Superior temporal gyrus (tissue), 1 donor: ENCODE results near the gene HECTD2.
"Not testable (repeated sequence)": the region's sequence is repeated elsewhere in the genome, so short reads cannot be mapped to it uniquely, and the experiment has no call there.

ENCODE experiments used
- DNase-seq: peaks from one replicate; pipeline ENCODE4 v3.0.0-alpha.2; 2016; ENCODE audit errors: extremely low spot score

Gene HECTD2, protein sequence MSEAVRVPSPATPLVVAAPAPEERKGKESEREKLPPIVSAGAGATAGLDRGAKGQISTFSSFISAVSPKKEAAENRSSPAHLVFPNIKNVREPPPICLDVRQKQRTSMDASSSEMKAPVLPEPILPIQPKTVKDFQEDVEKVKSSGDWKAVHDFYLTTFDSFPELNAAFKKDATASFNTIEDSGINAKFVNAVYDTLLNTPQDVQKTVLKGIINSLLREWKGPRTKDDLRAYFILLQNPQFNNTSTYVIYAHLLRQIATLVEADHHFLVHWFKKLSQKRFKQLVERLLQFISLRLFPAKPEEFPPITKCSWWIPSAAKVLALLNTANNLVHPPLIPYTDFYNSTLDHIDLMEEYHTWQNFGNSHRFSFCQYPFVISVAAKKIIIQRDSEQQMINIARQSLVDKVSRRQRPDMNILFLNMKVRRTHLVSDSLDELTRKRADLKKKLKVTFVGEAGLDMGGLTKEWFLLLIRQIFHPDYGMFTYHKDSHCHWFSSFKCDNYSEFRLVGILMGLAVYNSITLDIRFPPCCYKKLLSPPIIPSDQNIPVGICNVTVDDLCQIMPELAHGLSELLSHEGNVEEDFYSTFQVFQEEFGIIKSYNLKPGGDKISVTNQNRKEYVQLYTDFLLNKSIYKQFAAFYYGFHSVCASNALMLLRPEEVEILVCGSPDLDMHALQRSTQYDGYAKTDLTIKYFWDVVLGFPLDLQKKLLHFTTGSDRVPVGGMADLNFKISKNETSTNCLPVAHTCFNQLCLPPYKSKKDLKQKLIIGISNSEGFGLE

DNA sequence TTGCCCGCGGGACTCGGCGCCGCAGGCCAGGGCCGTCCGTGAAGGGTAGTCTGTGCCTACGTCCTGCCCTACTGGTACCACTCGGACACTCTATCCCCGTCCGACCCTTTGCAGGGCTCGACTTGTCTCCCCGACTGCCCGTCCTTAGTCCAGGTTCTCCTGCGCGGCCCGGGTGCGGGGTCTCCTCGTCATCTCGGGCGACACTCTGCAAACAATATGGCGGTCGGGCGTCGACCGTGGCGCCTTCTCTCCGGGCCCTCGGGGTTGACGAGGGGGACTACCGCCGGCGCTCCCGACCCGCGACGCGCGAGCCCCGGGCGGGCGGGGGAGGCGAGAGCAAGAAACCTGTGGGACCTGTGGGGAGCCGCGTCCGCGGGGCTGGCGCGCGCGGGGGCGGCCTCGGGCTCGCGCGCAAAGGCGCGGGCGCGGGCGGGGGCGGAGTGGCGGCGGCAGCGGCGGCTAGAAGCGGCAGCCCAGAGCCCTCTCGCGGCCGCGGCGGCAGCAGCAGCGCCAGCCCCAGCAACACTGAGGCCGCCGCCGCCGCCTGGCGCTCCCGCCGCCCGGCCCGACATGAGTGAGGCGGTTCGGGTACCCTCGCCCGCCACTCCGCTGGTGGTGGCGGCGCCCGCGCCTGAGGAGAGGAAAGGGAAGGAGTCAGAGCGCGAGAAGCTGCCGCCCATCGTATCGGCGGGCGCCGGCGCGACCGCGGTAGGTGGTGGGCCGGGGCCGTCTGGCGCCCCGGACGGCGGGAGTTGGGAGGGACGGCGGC is at the start of gene HECTD2:
TSS of gene HECTD2 (plus strand) at position 476 of the 769 bp plus-strand sequence. CDS start at position 571, 95 bp downstream.
- DNase-seq, result peak; percentile 72

DNA sequence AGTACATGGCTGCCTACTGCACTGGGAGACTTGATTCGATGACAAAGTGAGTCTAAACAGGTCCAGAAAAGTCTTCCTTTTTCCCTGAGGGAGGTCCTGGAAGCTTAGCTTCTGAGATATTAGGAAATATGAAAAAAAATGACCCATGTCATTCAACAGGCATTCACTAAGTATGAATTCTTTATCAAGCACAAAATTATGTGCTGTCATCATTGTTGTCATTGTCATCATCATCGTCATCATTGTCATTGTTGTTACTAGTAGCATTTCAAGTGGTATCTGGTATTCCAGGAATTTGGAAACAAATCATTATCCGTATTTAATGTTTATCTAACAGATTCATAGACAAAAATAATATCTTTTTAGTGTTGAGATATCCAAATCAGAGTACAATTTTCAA is 49.7 kb upstream of the HECTD2 start:
- no peak for DNase-seq

DNA sequence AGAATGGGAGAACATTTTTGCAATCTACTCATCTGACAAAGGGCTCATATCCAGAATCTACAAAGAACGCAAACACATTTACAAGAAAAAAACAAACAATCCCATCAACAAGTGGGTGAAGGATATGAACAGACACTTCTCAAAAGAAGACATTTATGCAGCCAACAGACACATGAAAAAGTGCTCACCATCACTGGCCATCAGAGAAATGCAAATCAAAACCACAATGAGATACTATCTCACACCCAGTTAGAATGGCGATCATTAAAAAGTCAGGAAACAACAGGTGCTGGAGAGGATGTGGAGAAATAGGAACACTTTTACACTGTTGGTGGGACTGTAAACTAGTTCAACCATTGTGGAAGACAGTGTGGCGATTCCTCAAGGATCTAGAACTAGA is 44.6 kb upstream of the HECTD2 start:
- not testable (repeated sequence) for DNase-seq

DNA sequence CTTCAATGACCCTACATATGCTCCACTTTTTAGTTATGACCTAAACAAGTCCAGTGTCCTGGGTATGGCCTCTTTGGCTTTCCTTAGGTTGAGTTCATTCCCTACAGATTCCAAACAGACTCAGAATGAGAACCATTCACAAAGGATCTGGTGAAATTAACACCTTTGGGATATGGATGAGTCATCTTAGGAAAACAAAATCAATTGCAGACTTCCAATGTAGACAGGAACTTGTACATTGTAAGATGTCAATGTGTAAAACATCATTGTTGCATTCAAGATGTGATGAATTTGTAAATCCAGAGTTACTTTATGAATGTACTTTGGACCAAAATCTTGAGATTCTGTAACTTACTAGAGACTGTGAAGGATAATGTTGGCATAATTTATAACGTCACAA is 43.4 kb upstream of the HECTD2 start:
- DNase-seq, result no peak

DNA sequence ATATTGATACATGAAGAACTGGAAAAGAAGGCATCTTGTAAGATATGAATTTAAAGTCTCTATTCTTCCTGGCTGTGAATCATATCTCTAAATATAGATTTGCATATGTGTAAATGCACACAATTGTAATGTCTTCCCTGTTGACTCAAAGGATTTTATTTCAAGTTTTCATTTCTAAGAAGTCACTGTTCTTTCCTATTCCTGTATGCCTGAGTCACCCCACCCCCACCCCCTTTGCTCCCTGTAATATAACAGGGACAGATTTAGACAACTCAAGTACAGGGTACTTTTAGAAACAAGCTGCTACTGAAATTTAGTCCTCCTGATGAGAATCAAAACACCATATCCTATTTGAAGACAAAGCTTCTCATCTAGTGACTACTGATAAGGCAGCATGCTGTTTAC is 43.0 kb upstream of the HECTD2 start:
- peak; percentile 66 for DNase-seq

DNA sequence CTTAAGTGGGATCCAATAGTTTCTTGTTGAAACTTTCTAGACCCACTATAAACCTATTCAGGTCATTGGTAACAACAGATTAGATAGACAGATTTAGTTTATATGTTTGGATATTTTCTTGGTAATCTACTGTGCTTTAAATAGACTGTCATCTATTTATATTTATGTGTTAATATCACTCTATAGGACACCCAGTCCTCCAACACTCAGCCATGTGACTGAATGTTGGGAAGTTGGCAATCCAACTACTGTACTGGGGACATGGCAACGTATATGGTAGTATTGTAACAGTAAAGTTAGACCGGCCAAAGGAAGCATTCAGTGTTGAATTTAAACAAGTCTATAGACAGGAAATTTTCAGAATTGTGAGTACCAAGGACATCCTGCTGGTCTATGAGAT is 42.6 kb upstream of the HECTD2 start:
- DNase-seq, result no peak

DNA sequence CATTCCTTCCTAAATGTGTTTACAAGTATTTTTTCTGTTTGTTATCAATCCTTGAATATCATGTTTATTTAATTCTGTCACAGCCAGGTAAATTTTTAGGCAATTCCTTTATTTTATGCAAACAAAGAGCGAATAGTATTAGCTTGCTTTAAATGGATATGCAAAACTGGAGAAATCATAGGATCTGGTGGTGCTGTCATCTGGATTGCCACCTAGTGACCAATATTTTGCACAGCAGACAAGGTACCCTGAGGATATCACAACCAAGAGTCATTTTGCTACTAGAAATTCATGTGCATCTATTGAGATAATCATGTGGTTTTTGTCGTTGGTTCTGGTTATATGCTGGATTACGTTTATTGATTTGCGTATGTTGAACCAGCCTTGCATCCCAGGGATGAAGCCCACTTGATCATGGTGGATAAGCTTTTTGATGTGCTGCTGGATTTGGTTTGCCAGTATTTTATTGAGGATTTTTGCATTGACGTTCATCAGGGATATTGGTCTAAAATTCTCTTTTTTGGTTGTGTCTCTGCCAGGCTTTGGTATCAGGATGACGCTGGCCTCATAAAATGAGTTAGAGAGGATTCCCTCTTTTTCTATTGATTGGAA is 40.1 kb upstream of the HECTD2 start:
- not testable (repeated sequence) for DNase-seq

DNA sequence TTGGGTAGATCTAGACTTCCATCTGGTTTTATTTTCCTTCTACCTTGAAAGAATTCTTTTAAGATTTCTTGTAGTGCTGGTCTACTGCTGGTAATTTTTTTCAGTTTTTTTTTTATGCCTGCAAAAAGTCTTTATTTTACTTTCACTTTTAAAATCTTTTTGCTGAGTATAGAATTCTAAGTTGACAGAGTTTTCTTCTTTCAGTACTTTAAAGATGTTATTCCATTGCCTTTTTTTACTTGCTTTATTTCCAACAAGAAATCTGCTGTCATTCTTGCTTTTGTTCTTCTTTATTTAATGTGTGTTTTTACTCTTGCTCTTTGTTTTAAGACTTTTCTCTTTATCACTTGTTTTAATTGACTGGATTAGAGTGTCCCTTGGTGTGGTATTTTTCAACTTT is 36.1 kb upstream of the HECTD2 start:
- DNase-seq, result no peak

DNA sequence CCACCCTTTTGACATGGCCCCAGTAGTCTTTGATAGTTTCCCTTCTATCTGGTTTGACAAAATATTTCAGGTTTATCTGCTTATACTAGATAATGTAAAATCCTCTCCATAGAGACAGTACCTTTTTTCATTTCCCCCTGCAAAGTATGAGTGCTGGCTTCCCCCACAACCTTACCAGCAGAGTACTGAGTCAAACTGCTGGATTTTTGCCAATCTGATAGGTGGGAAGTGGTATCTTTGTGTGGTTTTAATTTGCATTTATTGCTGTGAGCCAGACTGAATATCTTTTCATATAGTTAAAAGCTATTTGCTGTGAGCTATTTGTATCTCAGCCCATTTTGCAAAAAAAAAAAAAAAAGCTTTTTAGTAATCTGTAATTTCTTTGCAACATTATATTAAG is 32.1 kb upstream of the HECTD2 start:
- DNase-seq, result no peak

DNA sequence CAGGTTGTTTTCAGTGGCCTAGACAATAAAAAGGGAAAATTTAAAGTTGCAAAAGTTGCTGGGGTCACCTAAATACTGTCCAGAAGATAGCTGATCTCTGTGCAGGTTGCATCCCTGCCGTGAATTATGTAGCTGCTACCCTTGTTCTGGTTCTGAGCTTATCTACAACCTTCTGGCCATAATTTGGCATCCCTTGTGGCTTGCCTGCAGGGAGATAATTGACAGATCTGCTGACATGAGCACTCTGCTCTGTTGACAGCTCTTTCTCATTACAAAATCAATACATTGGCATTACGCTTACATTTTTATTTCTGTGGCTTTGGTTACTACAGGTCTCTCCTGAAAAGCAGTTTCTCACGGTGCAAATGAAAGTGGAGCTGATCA is 29.3 kb upstream of the HECTD2 start:
- DNase-seq, result no peak

DNA sequence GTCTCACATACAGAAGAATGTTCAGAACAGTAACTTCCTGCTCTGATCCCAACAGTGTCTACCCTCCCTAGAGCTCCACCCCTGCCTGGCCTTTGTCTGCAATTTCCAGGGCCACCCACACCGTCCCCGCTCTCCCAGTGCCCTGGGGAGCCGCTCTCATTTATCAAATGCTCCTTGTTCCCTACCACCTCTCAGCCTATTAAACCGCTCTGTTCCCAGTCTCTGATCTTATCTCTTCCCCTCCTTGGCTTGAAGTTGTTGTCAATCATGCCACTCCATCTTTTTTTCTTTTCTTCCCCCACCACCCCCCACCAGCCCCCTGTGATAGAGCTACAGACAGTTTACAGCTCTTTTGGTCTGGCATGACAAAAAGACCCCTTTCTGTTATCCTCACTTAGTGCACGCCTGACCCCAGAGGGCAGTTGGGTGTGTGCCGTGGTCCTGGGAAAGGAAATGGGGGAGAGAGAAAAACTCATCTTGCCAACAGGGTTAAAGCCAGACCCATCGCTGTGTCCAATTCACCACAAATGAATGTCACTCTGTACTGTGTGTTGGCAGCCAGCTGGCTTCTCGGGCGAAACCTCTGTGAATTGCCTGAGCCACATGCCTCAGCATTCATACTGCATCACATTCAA is 28.8 kb upstream of the HECTD2 start:
- DNase-seq, result no peak

DNA sequence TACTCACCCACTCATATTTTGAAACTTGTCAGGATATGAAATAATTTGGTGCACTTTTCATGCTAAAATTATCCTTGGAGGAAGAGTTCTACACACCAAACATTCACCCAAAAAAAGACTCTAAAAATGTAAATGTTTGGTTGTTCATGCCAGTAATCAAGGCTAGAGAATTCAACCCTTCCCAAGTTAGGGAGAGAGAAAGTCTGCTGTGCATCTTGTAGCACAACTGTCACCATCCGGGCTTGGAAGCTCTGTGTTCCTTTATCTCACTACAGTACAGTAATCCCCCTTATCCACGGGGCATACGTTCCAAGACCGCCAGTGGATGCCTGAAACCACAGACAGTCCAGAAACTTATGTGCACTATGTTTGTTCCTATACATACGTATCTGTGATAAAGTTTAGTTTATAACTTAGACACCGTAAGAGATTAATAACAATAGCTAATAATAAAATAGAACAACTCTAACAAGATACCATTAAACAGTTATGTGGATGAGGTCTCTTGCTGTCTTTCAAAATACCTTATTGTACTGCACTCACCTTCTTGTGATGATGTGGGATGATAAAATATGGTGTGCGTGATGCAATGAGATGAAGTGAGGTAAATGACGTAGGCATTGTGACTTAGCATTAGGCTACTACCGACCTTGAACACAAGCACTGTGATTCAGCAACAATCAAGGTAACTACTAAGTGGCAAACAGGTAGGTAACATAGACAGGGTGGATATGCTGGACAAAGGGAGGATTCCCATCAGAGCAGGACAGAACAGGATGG is 24.6 kb upstream of the HECTD2 start:
- no peak for DNase-seq

DNA sequence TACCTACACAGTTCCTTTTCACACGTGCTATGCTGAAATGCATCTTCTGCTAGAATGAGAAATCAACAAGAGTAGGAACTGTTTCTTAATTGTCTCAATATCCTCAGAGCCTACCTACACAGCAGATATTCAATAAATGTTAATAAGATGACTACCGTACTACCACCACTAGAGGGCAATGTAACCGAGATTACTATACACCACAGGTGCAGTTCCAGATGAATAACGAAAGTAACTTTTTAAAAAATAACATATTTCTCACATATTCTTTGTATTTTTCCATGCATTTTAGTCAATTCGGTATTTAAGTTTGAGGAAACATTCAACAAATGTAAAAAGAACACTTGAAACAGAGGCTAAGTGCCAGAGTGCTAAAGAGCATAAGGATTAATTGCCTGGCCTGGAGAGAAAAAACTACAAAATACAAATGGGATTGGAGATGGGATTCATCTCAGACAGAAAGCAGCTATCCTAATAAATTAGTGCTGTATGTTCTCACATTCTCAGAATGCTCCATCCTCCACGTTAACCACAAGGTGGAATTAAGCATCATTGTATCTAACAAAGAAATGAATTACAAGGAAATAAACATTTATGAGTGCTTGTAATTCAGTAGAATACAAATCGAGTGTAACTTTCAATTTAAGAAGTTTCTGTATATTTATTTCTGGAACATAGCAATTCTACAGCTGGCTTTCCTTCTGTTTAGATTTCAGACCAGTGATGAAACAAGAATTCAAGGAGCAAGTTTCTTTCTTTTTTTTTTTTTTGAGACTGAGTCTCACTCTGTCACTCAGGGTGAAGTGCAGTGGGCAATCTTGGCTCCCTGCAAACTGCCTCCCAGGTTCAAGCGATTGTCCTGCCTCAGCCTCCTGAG is 20.3 kb upstream of the HECTD2 start:
- peak; percentile 88 for DNase-seq

DNA sequence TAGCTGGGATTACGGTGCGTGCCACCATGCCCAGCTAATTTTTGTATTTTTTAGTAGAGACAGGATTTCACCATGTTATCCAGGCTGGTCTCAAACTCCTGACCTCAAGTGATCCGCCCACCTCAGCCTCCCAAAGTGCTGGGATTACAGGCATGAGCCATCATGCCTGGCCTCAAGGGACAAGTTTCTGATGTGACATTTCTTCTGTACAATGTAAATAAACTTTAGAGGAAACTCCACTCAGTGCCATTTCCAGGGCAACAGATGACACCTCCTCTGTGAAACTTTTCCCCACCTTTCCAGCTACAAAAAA is 19.7 kb upstream of the HECTD2 start:
- not testable (repeated sequence) for DNase-seq

DNA sequence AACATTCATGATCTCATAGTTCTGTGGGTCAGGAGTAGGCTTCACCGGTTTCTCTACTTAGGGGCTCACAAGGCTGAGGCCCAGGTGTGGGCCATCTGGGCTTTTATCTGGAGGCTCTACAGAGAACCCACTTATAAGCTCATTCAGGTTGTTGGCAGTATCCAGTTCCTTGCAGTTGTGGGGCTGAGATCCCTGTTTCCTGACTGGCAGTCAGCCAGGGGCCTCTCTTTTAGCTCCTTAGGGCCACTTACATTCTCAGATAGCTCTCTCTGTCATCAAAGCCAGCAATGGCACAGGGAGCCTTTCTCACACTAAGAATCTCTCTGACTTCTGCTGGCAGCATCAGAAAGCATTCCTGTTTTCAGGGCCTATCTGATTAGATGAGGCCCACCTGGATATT is 18.2 kb upstream of the HECTD2 start:
- no peak for DNase-seq

DNA sequence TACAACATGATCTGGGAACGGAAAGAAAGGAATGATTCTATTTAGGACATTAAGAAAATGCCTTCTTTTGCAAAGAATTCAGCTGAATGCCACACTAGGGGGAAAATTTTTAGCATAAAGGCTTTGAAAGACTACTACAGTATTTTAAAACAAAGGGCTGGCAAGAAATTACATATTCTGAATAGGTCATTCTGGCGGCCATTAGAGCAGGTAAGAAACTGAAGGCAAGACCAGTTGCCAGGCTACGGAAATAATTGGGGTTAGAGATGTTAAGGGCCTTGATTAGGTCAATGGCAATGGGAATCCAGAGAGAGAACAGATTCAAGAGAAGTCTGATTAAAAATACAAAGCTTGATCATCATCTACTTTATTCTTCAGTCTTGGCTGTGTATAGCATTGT is 3.8 kb upstream of the HECTD2 start:
- no peak for DNase-seq

DNA sequence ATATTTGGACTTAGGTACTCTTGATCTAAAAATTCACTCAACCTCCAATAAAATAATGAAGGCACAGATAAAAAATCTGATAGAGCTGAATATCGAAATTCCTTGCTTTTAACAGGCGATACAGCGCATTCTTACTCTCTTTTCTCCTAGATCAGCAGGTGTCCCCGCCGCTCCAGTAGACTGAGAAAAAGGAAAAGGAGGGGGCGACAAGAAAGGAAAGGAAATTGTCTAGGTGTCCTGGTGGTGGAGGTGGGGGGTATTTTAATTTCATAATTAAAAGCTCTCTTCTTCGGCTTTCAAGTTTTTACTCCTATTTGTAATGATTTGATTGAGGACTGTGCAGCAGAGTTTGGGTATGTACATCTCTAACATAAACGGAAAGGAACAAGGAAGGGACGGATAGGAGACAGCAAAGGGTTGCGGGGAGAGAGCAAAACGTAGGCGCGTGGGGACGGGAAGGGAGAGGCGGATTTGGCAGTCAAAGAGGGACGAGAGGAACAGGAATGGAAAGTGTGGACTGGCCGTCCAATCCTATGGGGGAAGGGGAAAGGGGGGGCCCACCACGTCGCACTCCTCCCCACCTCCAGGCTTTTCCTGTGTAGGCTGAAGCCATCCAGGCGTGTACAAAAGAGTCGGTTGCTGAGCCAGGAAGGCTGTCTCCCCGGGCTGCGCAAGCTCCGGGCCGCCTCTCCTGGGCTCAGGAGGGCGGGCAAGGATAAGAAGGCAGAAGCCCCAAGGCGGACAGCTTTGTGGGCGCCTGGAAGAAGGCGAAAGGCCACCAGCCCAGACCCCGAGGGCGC is 875 bp upstream of the HECTD2 start:
- peak; percentile 75 for DNase-seq

DNA sequence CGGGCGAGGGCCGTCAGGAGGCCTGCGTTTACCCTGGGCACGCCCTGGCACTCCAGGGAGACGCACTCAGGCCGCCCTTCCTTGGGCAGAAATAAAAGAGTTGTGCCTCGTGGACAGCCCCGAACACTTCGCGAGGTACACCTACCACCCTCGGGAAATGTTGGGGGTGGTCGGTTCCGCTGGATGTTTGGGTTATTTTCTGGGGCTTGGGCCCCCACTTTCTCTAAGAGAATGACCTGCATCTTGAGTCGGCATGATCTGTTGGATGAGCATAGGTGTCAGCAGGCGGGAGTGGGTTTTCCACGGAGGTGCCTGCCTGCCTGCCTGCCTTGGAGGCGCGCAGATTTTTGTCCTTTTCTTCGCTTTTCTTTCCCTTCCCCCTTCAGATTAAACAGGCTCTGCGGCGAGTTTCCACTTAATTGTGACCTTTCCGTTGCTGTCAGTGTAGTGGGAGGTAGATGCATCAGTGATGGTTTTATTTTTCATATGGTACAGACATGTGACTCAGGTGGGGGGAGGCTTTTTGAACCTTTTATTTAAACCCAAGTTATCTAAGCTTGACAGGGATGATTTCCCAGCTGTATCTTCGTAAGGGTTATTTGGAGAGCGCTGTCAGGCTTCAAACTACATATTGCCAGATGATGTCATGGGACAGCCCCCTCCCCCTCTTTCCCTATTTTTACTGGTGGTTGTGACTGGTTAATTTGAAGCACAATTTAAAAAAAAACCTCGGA is 661 bp downstream of the HECTD2 start:
- DNase-seq, result no peak
